Transverse colon (tissue), 4 donors: Measurements from ENCODE around the gene PPP6R2. TPM values are rescaled to one million over a fixed set of nuclear protein-coding genes. Genes with fewer than 3 reads are reported as not detected.

Experiments used
- DNase-seq: peaks from one replicate; pipeline ENCODE4 v3.0.0-alpha.2; 2019
- H3K27ac ChIP-seq, 4 donors: fragments of 200-600 bp; sonication (generic); 2 replicates each; pipeline ENCODE4 v1.5.1; 2016 to 2018; ENCODE audit warnings: inconsistent platforms in 4 of 4
- H3K27me3 ChIP-seq: fragments of 200-600 bp; sonication (generic); 2 replicates; pipeline ENCODE4 v1.5.1; 2017; ENCODE audit warnings: inconsistent platforms
- H3K36me3 ChIP-seq, 4 donors: fragments of 200-600 bp; sonication (generic); 2 replicates each; pipeline ENCODE4 v1.5.1; 2017 to 2019; ENCODE audit warnings: inconsistent platforms in 4 of 4
- H3K4me1 ChIP-seq, 4 donors: fragments of 200-600 bp; sonication (generic); 2 replicates each; pipeline ENCODE4 v1.5.1; 2017 to 2020; ENCODE audit warnings: inconsistent platforms in 4 of 4
- H3K4me3 ChIP-seq, 4 donors: fragments of 200-600 bp; sonication (generic); 1 replicate in 1 of 4; 2 replicates in 3 of 4; pipeline versions ENCODE4 v1.5.1 to v1.6.1; 2017 to 2019; ENCODE audit warnings: inconsistent platforms in 4 of 4
- H3K9me3 ChIP-seq, 2 donors: fragments of 200-600 bp; sonication (generic); 2 replicates each; pipeline ENCODE4 v1.5.1; 2017 to 2019; ENCODE audit warnings: inconsistent platforms in 2 of 2
- CTCF ChIP-seq, 5 experiments: fragments of 200-600 bp in 3 of 5; fragments of 450-650 bp in 2 of 5; sonication (generic) in 3 of 5; IDR thresholded peaks; 1 replicate in 2 of 5; 2 replicates in 3 of 5; pipeline ENCODE4 v1.5.1; 2016 to 2017; ENCODE audit warnings: antibody characterized with exemption in 5 of 5, inconsistent platforms in 3 of 5, mild to moderate bottlenecking in 2 of 5, moderate library complexity in 1 of 5
- EP300 ChIP-seq: sonication (generic); formaldehyde crosslinking; IDR thresholded peaks from one replicate; pipeline ENCODE4 v1.6.1; 2017; ENCODE audit warnings: antibody characterized with exemption, low read depth
- POLR2A ChIP-seq: fragments of 450-650 bp; IDR thresholded peaks from one replicate; pipeline ENCODE4 v1.6.1; 2016; ENCODE audit warnings: antibody characterized with exemption, mild to moderate bottlenecking, moderate library complexity
- POLR2AphosphoS5 ChIP-seq, 3 donors: sonication (generic); formaldehyde crosslinking; IDR thresholded peaks; one replicate each; pipeline ENCODE4 v1.6.1; 2016; ENCODE audit warnings: antibody characterized with exemption in 3 of 3
- WGBS, 2 donors: methylation state at CpG; one replicate each; pipeline ENCODE4 v1.1.5; 2018; ENCODE audit warnings: low coverage in 1 of 2; 5-methylcytosine and 5-hydroxymethylcytosine counted together
- in situ Hi-C, 4 donors: fragments of 200-750 bp; cut with MboI; loops; one replicate each; pipeline versions ENCODE4 v1.15.0 to v1.15.1; 2017; ENCODE audit warnings: low sequenced_read_pairs in 3 of 4, low pct_ligation_motif_present in 1 of 4, low pct_unique_long_range_greater_than_20kb in 1 of 4
- intact Hi-C: fragments of 100-400 bp; cut with DNase I; formaldehyde crosslinking; loops from one replicate; pipeline ENCODE4 v1.15.1; 2023; ENCODE audit warnings: low total_unique reads
- total RNA-seq, 4 donors: library from RNA; depleted of rRNA; stranded (reverse); fragments of >200 nt; gene quantifications; one replicate each; pipeline ENCODE4 v1.1.0, GENCODE V29; 2016

PPP6R2 gene
- total RNA-seq, 4 donors from 2014 or later = 62.1 to 151 (median 77.8) TPM

- Histone ChIP-seq H3K4me3 (no peak overlapping the region), H3K4me1 (peaks cover 0 to 12% (median 9%) of the 10 kb centered on the region in 4 donors), H3K27me3 (no peaks in the 10 kb centered on the region), H3K9me3 (no peaks in the 10 kb centered on the region), H3K27ac (no peak overlapping the region), H3K36me3 (peaks cover 0 to 25% (median 7%) of the 10 kb centered on the region in 4 donors)
- 77% methylated on average over 23 of the region's 26 CpGs; no CpG with 5 or more reads in 1 of the 2 donors for WGBS, 2 donors
- in situ Hi-C loops = no loop called here
- intact Hi-C loops = no loop called here
- DNase-seq = no peak
- TF ChIP-seq EP300 = no peak
Observed at GRCh38 chr22:50440544-50441249, 97.6 kb downstream of the PPP6R2 start.

- no peaks in the 10 kb centered on the region for H3K9me3 ChIP-seq
- H3K27ac ChIP-seq = no peak overlapping the region
- peaks cover 0 to 23% (median 4%) of the 10 kb centered on the region in 4 donors for H3K36me3 ChIP-seq
- H3K4me3 ChIP-seq = no peak overlapping the region
- peaks cover 0 to 12% (median 9%) of the 10 kb centered on the region in 4 donors for H3K4me1 ChIP-seq
- in situ Hi-C loops = no loop called here
- H3K27me3 ChIP-seq = no peaks in the 10 kb centered on the region
- intact Hi-C loops = no loop called here
- TF ChIP-seq CTCF (IDR thresholded peaks at IDR 0.05) (no peak), EP300 (no peak), POLR2AphosphoS5 (IDR thresholded peaks at IDR 0.05) (no peak), POLR2A (no peak)
- 89% methylated on average over 17 of the region's 17 CpGs; no CpG with 5 or more reads in 1 of the 2 donors for WGBS, 2 donors
- DNase-seq = no peak
Observed at GRCh38 chr22:50441428-50441993, 98.4 kb downstream of the PPP6R2 start.

- no peak for TF ChIP-seq EP300
- TF ChIP-seq POLR2AphosphoS5 (IDR thresholded peaks at IDR 0.05) = peak in 1 of 3 donors; percentile 42
- no peak for DNase-seq
- intact Hi-C loops (no loop called here), in situ Hi-C loops (no loop called here)
- Histone ChIP-seq H3K9me3 (no peaks in the 10 kb centered on the region), H3K36me3 (peaks cover 0 to 37% (median 4%) of the 10 kb centered on the region in 4 donors), H3K27me3 (no peaks in the 10 kb centered on the region), H3K27ac (no peak overlapping the region), H3K4me3 (no peak overlapping the region), H3K4me1 (peaks cover 0 to 12% (median 9%) of the 10 kb centered on the region in 4 donors)
- 64 to 83% methylated on average over 5 to 12 of the region's 15 CpGs for WGBS, 2 donors
Observed at GRCh38 chr22:50443197-50443596, 100.1 kb downstream of the PPP6R2 start.

GRCh38 chr22:50443801-50444625 is 100.9 kb downstream of the PPP6R2 start:
- in situ Hi-C loops (no loop called here), intact Hi-C loops (no loop called here)
- no peak overlapping the region for H3K4me3 ChIP-seq
- WGBS, 2 donors = 62 to 72% methylated on average over 5 to 24 of the region's 28 CpGs
- no peak for DNase-seq
- H3K27ac ChIP-seq = peak overlapping the region in 1 of 4 donors; percentile 44
- H3K36me3 ChIP-seq = peaks cover 0 to 32% (median 7%) of the 10 kb centered on the region in 4 donors
- no peaks in the 10 kb centered on the region for H3K9me3 ChIP-seq
- no peaks in the 10 kb centered on the region for H3K27me3 ChIP-seq
- peaks cover 0 to 12% (median 9%) of the 10 kb centered on the region in 4 donors for H3K4me1 ChIP-seq
- TF ChIP-seq POLR2AphosphoS5 (IDR thresholded peaks at IDR 0.05) (no peak), CTCF (IDR thresholded peaks at IDR 0.05) (no peak), POLR2A (no peak), EP300 (no peak)
